Chondrocyte (in vitro differentiated cells): Measurements from ENCODE around the gene SRD5A1. TPM values are rescaled to one million over a fixed set of nuclear protein-coding genes. Genes with fewer than 3 reads are reported as not detected.
A peak's percentile ranks its signal among the peaks of the same experiment; 100 is the strongest.

Experiments
- DNase-seq: peaks from one replicate; pipeline ENCODE4 v3.0.0; 2021; ENCODE audit warnings: mixed read lengths, low spot score
- H3K27ac Mint-ChIP-seq: one replicate; pipeline ENCODE4 v1.8.0; 2021; ENCODE audit warnings: mild to moderate bottlenecking, moderate library complexity, mixed read lengths; ENCODE audit not compliant: unreplicated experiment
- H3K27me3 Mint-ChIP-seq: 2 replicates; pipeline ENCODE4 v1.8.0; 2021; ENCODE audit warnings: low read depth, mixed read lengths
- H3K36me3 Mint-ChIP-seq: 2 replicates; pipeline ENCODE4 v1.8.0; 2021; ENCODE audit warnings: low read depth, mixed read lengths
- H3K4me1 Mint-ChIP-seq: 2 replicates; pipeline ENCODE4 v1.8.0; 2021; ENCODE audit warnings: low read depth, mild to moderate bottlenecking, mixed read lengths
- H3K4me3 Mint-ChIP-seq: one replicate; pipeline ENCODE4 v1.8.0; 2021; ENCODE audit warnings: mild to moderate bottlenecking, moderate library complexity, mixed read lengths; ENCODE audit not compliant: unreplicated experiment
- H3K9me3 Mint-ChIP-seq: 2 replicates; pipeline ENCODE4 v1.8.0; 2021; ENCODE audit warnings: low read depth, mixed read lengths
- CTCF ChIP-seq: fragments of 200-600 bp; sonication (generic); IDR thresholded peaks from 2 replicates; pipeline ENCODE4 v1.5.0; 2021; ENCODE audit warnings: antibody characterized with exemption, mild to moderate bottlenecking, moderate library complexity
- total RNA-seq: library from RNA; stranded (reverse); gene quantifications from 3 replicates; pipeline ENCODE4 v1.2.1, GENCODE V29; 2021

The SRD5A1 gene
- total RNA-seq, 1 donor from 2014 or later: 32.3 TPM

GRCh38 chr5:6723122-6723815, 90.0 kb downstream of the SRD5A1 start:
- Mint-ChIP-seq H3K4me3 (no peak overlapping the region), H3K27ac (peak overlapping the region; percentile 10), H3K9me3 (no peaks in the 10 kb centered on the region)

DNA sequence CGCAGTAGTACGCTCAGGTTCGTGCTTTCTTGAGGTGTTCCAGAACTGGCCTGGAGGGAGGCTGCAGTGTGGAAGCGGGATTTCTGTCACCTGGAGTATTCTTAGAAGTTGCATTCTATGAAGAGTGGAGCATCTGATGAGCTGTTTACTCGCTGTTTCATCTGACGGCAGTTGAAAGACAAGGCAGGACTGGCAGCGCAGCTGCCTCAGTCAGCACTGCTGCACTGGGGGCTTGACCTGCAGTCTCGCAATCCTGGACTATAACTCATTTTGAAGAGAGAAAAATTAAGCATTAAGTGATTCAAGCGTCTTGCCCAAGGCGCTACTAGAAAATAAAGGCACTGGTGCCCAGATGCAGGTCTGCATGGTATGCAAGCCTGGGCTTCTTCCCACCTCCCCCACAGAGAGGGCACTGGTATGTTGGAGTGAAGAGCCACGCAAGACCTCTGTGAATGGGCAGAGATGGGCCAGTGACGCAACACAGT, 90.6 kb downstream of the SRD5A1 start:
- H3K4me1 Mint-ChIP-seq: peaks cover 87% of the 10 kb centered on the region
- no peaks in the 10 kb centered on the region for H3K27me3 Mint-ChIP-seq
- no peak for TF ChIP-seq CTCF
- DNase-seq: no peak
- H3K27ac Mint-ChIP-seq: no peak overlapping the region
- peaks cover 2% of the 10 kb centered on the region for H3K36me3 Mint-ChIP-seq
- no peak overlapping the region for H3K4me3 Mint-ChIP-seq
- no peaks in the 10 kb centered on the region for H3K9me3 Mint-ChIP-seq

More at GRCh38 chr5:6723122-6723815, 90.0 kb downstream of the SRD5A1 start:
- DNase-seq: no peak
- Mint-ChIP-seq H3K4me1 (peaks cover 89% of the 10 kb centered on the region), H3K36me3 (peaks cover 3% of the 10 kb centered on the region), H3K27me3 (no peaks in the 10 kb centered on the region)
- TF ChIP-seq CTCF: no peak

Other genes with a start within 250 kb of the SRD5A1 start
- gene UBE2QL1, start 184.6 kb upstream of the SRD5A1 start, total RNA-seq: 0.17 to 0.36 TPM (median 0.31 TPM) in 3 replicates
- gene NSUN2, start 396 bp upstream of the SRD5A1 start, total RNA-seq: 45.0 to 50.4 TPM (median 48.7 TPM) in 3 replicates
- 21.5 to 28.2 TPM (median 21.7 TPM) in 3 replicates for gene TENT4A, start 80.0 kb downstream of the SRD5A1 start, total RNA-seq